ENCODE data around the gene PTER. TPM values are rescaled to one million over a fixed set of nuclear protein-coding genes. Genes with fewer than 3 reads are reported as not detected.

The PTER gene
- total and polyA plus RNA-seq, 10 of the 15 experiments (the other 5 are each of a cell fraction or from before 2014, with no cell fraction given), result 16.0 to 31.2 (median 23.1) TPM

GRCh38 chr10:16442914-16443313 is 6.1 kb downstream of the PTER start:
- ATAC-seq, result no peak
- Histone ChIP-seq H3K27me3 (replicated peaks in 1 of 2; ENCODE audit: control insufficient read depth in 2 of 2, insufficient read depth in 2 of 2, low read length in 1 of 2) (no peaks in the 10 kb centered on the region), H3K27ac (ENCODE audit: control insufficient read depth, insufficient read depth) (no peak overlapping the region), H4K20me1 (ENCODE audit: control insufficient read depth, insufficient read depth) (no peaks in the 10 kb centered on the region; the same call in 1 of the 2 replicates), H3K9ac (ENCODE audit: control insufficient read depth, insufficient read depth, low read length) (no peak overlapping the region), H3K4me1 (ENCODE audit: control insufficient read depth, insufficient read depth, low read length) (peaks cover 19% of the 10 kb centered on the region), H3K9me3 (replicated peaks; ENCODE audit: control insufficient read depth, insufficient read depth, low read length) (no peaks in the 10 kb centered on the region), H2AFZ (ENCODE audit: control insufficient read depth, low read depth, low read length) (no peak overlapping the region), H3K36me3 (ENCODE audit: control insufficient read depth in 2 of 2, insufficient read depth in 2 of 2, low read length in 1 of 2) (peaks cover 0 to 2% of the 10 kb centered on the region in 2 experiments; a peak in 2 of 4 replicates), H3K4me3 (no peak overlapping the region), H3K79me2 (ENCODE audit: control insufficient read depth, insufficient read depth, low read length) (peaks cover 28% of the 10 kb centered on the region), H3K4me2 (ENCODE audit: control insufficient read depth, insufficient read depth) (no peak overlapping the region)
- no peak for DNase-seq (ENCODE audit: low read depth, low spot score)
- ChIA-PET RAD21 (ENCODE audit: unreplicated experiment) (no interaction called here), CTCF (no interaction called here), SMC1A (ENCODE audit: uncharacterized antibody, unreplicated experiment) (no interaction called here), POLR2A (interaction anchor here (0.8 kb wide), 1 partner anchor 16 kb away, joined by 3 read pairs; no protein-coding TSS in a partner anchor)
- WGBS (ENCODE audit: insufficient coverage, insufficient replicate concordance, low lambda C conversion rate, missing lambda C conversion rate), result 100% methylated on average over 1 of the region's 1 CpG
- in situ Hi-C loops (cut with MboI), result loop anchor here (25.0 kb wide), 1 partner anchor 1281 kb away; the partner anchor contains the start of gene NMT2
- no TSS peak for BruUV-seq (replicated peaks)
- FAIRE-seq, result no peak
- TF ChIP-seq SPI1 (IDR thresholded peaks at IDR 0.05; ENCODE audit: borderline replicate concordance, insufficient read depth, low read depth, low read length), result no peak
- no peak for TF ChIP-seq IKZF2 (IDR thresholded peaks at IDR 0.05)
- no peak for TF ChIP-seq USF1 (IDR thresholded peaks at IDR 0.05; ENCODE audit: borderline replicate concordance, extremely low read length, insufficient read depth, low read depth, low read length)
- no peak for TF ChIP-seq TCF12 (IDR thresholded peaks at IDR 0.05; ENCODE audit: low read depth, low read length)
- TF ChIP-seq NRF1 (conservative IDR thresholded peaks at IDR 0.05; ENCODE audit: low read depth, low read length), result no peak
- TF ChIP-seq SREBF1 (IDR thresholded peaks at IDR 0.05; ENCODE audit: low read length), result no peak
- no peak for TF ChIP-seq ZNF592 (IDR thresholded peaks at IDR 0.05)
- no peak for TF ChIP-seq MLLT1 (IDR thresholded peaks at IDR 0.05)
- no peak for TF ChIP-seq ESRRA (IDR thresholded peaks at IDR 0.05; ENCODE audit: low read length)
- TF ChIP-seq ATF2 (IDR thresholded peaks at IDR 0.05; ENCODE audit: low read length), result no peak
- TF ChIP-seq GATAD2B (conservative IDR thresholded peaks at IDR 0.05; ENCODE audit: low read depth), result no peak
- intact Hi-C loops (cut with micrococcal nuclease; ENCODE audit: unreplicated experiment), result no loop called here
